Activated gamma-delta T cell (primary cell): ENCODE data around the gene TRIM65.
"Not testable (repeated sequence)": the region's sequence is repeated elsewhere in the genome, so short reads cannot be mapped to it uniquely, and the experiment has no call there.

ENCODE experiments used
- DNase-seq: peaks from one replicate; lab custom pipeline; 2025; lab: John Stamatoyannopoulos, UW

TRIM65 gene

GRCh38 chr17:75897160-75898019, 639 bp upstream of the TRIM65 start:
- no peak for DNase-seq

DNA sequence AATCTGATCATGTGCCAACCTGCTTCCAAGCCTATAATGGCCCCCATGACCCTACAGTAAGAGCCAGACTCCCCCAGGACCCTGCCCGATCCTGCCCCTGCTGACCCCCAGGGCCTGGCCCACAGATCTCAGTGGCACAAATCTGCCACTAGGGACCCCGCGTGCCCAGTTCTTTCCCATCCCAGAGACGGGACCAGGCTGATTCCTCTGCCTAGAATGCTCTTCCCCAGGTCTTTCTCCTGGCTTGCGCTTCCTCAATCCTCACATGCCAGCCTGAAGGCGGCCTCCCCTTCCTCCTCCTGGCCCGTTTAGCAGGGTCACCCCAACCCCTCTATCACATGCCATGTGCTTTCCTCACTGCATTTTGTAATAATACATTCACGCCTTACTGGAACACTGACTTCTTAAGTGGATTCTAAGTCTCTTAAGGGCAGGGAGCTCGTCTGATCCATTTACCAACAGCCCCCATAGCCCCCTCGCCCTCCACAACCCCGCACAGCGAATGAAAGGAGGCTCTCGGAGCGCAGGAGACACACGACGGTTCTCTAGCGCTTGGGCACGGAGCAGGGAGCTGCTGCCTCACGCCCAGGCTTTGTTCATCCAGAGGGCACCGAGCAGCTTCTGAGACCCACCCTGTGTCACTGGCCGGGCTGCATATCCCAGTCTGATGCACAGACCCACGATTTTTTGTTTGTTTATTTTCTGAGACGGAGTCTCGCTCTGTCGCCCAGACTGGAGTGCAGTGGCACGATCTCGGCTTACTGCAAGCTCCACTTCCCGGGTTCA, 1.2 kb downstream of the TRIM65 start:
- no peak for DNase-seq

GRCh38 chr17:75894049-75894733, 2.6 kb downstream of the TRIM65 start:
- no peak for DNase-seq

GRCh38 chr17:75893305-75894048, 3.3 kb downstream of the TRIM65 start:
- DNase-seq: no peak

DNA sequence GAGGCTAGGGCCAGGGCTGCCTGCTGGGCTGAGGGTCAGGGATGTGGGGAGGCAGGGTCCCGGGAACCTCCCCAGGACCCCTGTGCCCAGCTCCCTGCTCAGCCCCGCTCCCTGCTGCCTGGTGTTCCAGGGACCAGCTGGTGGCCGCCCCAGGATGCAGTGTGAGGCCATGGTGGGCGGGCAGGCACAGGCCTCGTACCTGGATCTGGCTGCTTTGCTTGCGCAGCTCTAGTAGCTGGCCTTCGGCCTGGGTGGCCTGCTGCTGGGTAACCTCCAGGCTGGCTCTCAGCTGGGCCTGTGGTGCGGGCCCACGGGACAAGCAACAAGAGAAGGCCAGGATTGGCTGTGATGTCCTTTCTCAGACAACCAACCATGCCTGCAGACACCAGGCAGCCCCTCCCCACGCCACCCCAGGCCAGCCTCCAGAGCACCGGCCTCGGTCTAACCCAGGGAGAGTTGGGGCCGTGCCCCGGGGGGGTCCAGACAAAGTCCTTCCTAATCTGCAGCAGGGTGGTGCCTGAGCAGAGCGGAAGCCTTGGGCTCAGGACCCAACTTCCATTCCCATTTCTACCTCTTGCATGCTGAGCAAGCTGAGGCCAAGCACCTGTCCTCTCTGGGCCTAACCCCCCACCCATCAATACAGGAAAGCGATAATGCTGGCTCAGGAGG, 4.1 kb downstream of the TRIM65 start:
- no peak for DNase-seq

GRCh38 chr17:75891605-75892555, 4.9 kb downstream of the TRIM65 start:
- DNase-seq: no peak

DNA sequence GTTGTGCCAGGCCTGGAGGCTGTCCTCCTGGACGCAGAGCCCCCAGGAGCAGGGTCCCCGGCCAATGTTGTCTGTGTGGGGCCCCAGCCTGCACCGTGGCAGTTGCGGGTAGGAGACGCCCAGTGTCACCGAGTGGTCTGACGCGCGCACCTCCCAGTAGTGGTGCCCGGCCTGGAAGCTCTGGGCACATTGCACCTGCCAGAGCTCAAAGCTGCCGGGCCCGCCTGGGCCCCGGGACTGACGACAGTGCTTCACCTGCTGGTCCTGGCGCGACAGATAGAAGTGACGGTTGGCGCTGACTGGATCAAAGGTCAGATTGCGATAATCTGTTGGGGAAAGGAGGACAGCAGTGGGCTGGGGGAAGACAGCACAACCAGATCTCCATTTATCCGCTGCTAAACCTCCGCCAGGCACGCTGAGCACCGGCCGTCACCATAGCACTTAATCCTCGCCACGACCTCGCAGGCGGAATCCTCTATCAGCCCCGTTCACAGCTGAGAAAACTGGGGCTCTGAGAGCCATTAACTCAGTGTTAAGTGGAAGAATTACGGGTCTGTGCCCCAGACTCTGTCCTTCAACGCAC, 5.6 kb downstream of the TRIM65 start:
- DNase-seq: no peak

- DNase-seq: no peak
These were observed 7.3 kb downstream of the TRIM65 start for GRCh38 chr17:75889454-75889853.

DNA sequence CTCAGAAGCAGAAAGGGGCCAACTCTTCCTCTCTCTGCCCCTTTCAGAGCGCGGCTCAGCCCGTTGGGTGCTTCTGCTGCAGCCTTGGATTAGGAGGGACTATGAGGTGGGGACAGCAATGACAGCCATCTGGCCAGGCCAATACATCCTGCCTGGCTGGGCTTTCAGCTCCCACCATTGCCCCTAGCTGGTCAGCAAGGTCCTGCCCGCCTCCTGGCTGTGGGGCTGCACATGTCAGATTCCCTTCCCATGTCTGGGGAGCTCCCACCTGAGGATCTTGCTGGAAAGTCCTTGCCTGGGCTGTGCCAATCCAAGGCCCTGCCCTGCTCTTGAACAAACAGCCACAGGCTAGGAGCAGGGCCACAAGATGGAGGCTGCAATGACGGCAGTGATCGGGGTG, 8.3 kb downstream of the TRIM65 start:
- DNase-seq: no peak

GRCh38 chr17:75885860-75886259, 10.9 kb downstream of the TRIM65 start:
- not testable (repeated sequence) for DNase-seq

- no peak for DNase-seq
These were observed 11.3 kb downstream of the TRIM65 start for GRCh38 chr17:75885431-75885830.

DNA sequence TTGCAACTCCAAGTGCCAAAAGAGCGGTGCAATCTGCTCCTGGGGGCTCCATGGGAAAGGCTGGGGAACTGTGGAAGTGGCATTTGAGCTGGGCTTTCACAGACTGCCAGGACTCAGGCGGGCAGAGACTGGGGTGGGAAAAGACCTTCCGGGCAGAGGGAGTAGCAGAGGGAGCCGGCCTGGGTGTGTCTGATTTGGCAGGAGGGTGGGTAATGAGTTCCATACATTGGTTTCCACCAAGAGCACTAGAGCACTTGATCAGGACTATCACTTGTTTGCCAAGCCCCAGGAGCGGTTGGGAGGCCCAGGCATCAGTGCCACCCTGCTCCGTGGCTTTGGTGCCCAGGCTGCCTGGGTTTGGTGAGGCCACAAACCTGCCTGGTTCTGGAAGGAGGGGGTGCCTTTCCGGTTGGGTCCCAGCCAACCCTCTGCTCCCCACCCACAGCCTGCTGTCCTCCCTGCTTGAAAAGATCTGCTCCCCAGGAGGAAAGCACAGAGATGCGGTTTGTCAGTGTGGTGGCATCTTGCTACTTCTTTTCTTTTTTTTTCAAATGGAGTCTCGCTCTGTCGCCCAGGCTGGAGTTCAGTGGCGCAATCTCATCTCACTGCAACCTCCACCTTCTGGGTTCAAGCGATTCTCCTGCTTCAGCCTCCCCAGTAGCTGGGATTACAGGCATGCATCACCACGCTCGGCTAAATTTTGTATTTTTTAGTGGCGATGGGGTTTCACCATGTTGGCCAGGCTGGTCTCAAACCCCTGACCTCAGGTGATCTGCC, 14.9 kb downstream of the TRIM65 start:
- DNase-seq: no peak

DNA sequence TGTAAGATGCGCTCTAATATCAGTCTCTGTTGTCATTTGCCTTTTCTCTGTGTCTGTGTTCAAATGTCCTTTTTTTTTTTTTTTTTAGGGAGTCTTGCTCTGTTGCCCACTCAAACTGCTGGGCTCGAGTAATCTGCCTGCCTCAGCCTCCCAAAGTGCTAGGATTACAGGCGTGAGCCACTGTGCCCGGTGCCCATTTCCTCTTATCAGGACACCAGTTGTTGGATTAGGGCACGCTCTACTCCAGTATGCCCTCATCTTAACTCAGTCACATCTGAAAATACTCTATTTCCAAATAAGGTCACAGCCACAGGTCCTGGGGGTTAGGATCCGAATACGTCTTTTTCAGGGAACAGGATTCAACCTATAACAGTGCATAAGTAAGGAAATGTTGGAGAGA, 16.5 kb downstream of the TRIM65 start:
- DNase-seq: no peak

- no peak for DNase-seq
These were observed 18.4 kb downstream of the TRIM65 start, which contains the start of gene TRIM47 for GRCh38 chr17:75878174-75878998. TRIM47 (minus strand) TSS chr17:75878581; CDS start chr17:75878548, 33 bp downstream.

GRCh38 chr17:75877752-75878173, 19.0 kb downstream of the TRIM65 start:
- peak; percentile 53 for DNase-seq

- no peak for DNase-seq
These were observed 19.6 kb downstream of the TRIM65 start for GRCh38 chr17:75876938-75877751.
